ENCODE data around the gene SLC7A11. TPM values are rescaled to one million over a fixed set of nuclear protein-coding genes. Genes with fewer than 3 reads are reported as not detected.
"Not testable (repeated sequence)": the region's sequence is repeated elsewhere in the genome, so short reads cannot be mapped to it uniquely, and the experiment has no call there.

Gene SLC7A11
- total and polyA plus RNA-seq, 2 of the 4 experiments (the other 2 are of a cell fraction): 8.3 to 24.7 TPM

DNA sequence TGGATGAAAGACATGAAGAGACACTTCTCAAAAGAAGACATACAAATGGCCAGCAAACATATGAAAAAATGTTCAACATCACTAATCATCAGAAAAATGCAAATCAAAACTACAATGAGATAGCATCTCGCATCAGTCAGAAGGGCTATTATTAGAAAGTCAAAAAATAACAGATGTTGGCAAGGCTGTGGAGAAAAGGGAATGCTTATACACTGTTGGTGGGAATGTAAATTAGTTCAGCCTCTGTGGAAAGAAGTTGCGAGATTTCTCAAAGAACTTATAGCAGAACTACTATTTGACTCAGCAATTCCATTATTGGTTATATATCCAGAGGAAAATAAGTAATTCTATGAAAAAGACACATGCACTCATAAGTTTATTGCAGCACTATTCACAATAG, 31.6 kb downstream of the SLC7A11 start:
- CTCF ChIA-PET; H3K36me3 ChIP-seq (ENCODE audit: control insufficient read depth, insufficient read depth, low read length); H2BK20ac ChIP-seq (ENCODE audit: low read depth, low read length); H3K9ac ChIP-seq (ENCODE audit: low read depth, low read length); H2AK9ac ChIP-seq (replicated peaks; ENCODE audit: low read depth, low read length, poor library complexity); H2AK5ac ChIP-seq (ENCODE audit: low read depth, low read length); H3K18ac ChIP-seq (ENCODE audit: low read depth, low read length); H2BK15ac ChIP-seq (ENCODE audit: low read depth, low read length); H2BK120ac ChIP-seq (ENCODE audit: low read depth, low read length); H3K4me1 ChIP-seq (ENCODE audit: control insufficient read depth, insufficient read depth, low read length); H2AFZ ChIP-seq (replicated peaks; ENCODE audit: low read length, poor library complexity); H3K23ac ChIP-seq (ENCODE audit: low read depth, low read length); H3K27me3 ChIP-seq (ENCODE audit: control insufficient read depth, insufficient read depth, low read length); H3K14ac ChIP-seq (replicated peaks; ENCODE audit: low read depth, low read length); H3K4me3 ChIP-seq (ENCODE audit: insufficient read depth, low read depth, low read length); H3K27ac ChIP-seq (ENCODE audit: insufficient read depth, low read length); POLR2A ChIA-PET (ENCODE audit: unreplicated experiment); H3K56ac ChIP-seq (ENCODE audit: extremely low read depth, insufficient read depth, low read length); H3K4me2 ChIP-seq (ENCODE audit: low read depth, low read length); H3K9me1 ChIP-seq (ENCODE audit: insufficient read depth, low read length); H4K20me1 ChIP-seq (ENCODE audit: insufficient read depth, low read length); BruUV-seq (replicated peaks); H3K4ac ChIP-seq (ENCODE audit: low read depth, low read length); ATAC-seq (ENCODE audit: low read depth); H4K5ac ChIP-seq (ENCODE audit: low read depth, low read length); H4K91ac ChIP-seq (ENCODE audit: insufficient read depth, low read depth, low read length); dilution Hi-C loops (cut with HindIII; ENCODE audit: low sequenced_read_pairs, unreplicated experiment); H2BK5ac ChIP-seq (ENCODE audit: low read depth, low read length, poor library complexity, severe bottlenecking); intact Hi-C loops (cut with micrococcal nuclease); H4K8ac ChIP-seq (ENCODE audit: low read depth in 2 of 2, low read length in 2 of 2); H3K9me3 ChIP-seq (ENCODE audit: control insufficient read depth, insufficient read depth, low read length): not testable (repeated sequence)
- in situ Hi-C loops (cut with MboI; ENCODE audit: low sequenced_read_pairs): loop anchor here (25.0 kb wide), 1 partner anchor 652 kb away; no protein-coding TSS in a partner anchor
- WGBS, 2 experiments (ENCODE audit: extremely low coverage in 2 of 2, insufficient read length in 1 of 2): no CpG with 5 or more reads among the region's 2 CpGs
- peak; percentile 24 for DNase-seq
- H3K79me1 ChIP-seq (ENCODE audit: low read depth in 1 of 2, low read length in 2 of 2): peaks cover 16 to 20% of the 10 kb centered on the region in 2 experiments

Data from IMR-90 (cell line).